Endothelial cell of hepatic sinusoid (primary cell): ENCODE data around the gene TCEA3.

Experiments
- in situ Hi-C: cut with HindIII; loops from 2 replicates; pipeline ENCODE4 v1.10.0; 2017; ENCODE audit warnings: low sequenced_read_pairs

Gene TCEA3

DNA sequence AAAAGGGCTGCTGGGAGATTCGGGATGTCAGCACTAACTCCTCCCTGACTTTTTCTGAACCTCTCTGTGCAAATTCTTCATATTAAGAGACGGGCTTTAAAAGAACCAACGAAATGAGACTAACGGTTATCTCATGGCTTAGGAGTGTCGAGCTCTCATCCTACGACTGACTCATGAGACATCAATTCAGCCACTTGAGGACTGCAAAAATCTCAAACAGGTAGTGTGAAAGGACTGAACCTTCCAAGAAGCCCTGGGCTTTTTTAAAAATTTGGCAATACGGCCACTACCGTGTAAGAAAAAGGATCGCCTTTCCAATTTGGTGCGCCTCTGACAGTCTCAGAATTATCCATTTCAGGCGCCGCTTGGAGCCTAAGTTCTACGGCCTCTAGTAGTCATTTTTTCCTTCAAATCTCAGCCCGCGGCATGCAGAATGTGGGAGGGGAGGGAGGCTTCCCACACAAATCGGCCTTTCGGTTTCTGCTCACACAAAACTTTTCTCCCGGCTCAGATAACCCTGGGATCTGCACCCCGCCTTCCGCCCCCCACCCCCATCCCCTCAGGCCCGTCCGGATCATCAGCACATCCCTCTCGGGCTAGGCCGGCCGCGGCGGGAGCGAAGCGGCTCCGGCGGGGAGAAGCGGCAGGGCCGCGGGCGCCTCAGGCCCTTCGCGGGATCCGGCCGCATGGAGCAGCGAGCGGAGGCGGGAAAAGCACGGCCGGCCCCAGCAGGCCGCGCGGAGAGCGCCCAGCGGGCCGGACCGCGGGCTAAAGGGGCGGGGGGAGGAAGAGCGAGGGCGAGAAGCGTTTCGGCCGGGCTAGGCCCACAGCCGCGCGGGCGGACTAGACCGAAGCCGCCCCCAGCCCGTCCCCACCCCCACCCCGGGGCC is 81.1 kb downstream of the TCEA3 start:
- in situ Hi-C loops: loop anchor here (5.0 kb wide), 1 partner anchor 79 kb away; the partner anchor contains the start of gene TCEA3

DNA sequence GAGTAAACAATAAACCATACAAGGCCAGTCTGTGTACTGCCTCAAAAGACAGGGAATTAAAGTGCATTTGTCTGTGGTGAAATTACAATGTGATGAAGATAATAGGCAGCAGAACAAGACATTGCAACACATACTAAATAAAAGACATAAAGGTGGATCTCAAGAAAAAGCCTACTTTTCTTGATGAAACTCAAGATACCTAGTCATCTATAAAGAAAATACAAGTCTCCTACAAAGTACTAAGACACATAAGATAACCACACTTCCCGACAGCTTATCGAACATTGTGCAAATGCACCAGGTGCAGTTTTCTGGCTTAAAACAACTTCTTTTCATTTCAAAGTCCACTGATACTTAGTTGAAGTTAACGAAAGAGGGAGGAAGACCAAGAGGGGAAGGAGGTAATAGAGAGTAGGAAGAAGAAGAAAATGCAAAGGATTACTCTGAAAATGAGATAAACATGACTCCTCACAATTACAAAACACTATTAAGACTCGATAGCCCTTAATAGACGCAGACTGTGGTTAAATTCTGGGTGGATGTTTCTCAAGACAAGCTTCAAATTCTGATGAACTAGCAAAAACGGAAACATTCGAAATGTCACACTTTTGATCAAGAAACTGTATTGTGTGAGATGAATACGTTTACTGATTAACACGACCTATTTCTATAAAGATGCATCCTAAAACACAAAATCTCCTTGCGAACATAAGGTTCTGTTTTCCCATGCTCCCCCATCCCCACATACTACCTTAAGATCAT is 82.4 kb downstream of the TCEA3 start:
- in situ Hi-C loops: loop anchor here (5.0 kb wide), 1 partner anchor 80 kb away; the partner anchor contains the start of gene TCEA3

DNA sequence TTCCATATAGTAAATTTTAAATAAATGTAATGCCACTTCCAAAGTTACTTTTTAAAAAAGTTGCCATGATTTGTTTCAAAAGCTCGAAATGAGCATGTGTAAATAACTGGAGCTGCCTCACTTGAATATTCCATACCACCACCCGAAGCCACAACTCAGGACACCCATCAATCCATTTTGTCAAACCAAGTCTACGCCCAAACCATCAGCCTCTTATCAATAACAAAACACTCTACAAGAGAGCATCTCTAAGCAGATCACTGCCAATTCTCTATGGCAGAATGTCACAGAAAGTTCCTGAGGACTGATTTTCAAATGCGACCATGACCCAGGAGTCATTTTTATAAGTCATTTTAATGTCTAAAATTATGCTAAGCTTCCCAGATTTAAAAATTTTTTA is 84.9 kb downstream of the TCEA3 start:
- in situ Hi-C loops: loop anchor here (5.0 kb wide), 1 partner anchor 83 kb away; the partner anchor contains the start of gene TCEA3

DNA sequence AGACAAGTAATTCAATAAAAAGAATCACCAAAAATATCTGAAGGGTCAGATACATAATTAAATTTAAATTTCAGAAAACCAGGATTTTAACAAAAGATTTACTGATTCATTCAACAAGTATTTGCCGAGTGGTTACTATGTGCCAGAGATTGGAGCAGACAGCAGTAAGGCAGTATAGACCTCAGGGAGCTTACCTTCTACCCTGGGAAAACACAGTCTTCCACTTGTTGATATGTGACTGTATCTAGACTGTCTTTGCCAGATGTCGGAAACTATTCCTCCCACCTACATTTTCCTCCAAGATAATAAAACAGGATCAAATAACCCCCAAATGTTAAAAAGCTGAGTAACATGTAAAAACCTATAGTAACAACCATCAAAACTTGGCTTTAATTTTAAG is 86.7 kb downstream of the TCEA3 start:
- in situ Hi-C loops: no loop called here

DNA sequence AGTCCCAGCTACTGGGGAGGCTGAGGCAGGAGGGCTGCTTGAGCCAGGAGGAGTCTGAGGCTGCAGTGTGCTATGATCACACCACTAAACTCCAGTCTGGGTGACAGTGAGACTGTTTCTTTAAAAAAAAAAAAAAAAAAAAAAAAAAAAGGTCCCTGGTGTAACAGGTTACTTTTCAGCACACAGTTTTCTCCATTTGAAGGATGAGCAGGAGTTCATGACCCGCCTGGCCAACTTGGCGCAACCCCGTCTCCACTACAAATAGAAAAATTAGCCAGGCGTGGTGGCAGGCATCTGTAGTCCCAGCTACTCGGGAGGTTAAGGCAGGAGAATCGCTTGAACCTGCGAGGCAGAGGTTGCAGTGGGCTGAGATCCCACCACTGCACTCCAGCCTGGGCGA is 92.8 kb downstream of the TCEA3 start:
- in situ Hi-C loops: no loop called here
